Smooth muscle cell (in vitro differentiated cells): ENCODE measurements around the gene AGBL5. TPM values are rescaled to one million over a fixed set of nuclear protein-coding genes. Genes with fewer than 3 reads are reported as not detected.

ENCODE experiments used
- DNase-seq: peaks from one replicate; lab custom pipeline; 2025; ENCODE audit not compliant: unreplicated experiment; lab: John Stamatoyannopoulos, UW
- H2AFZ ChIP-seq: fragments of 200-600 bp; sonication (generic); 2 replicates; pipeline ENCODE4 v1.6.0; 2016; ENCODE audit warnings: antibody characterized with exemption, low read depth, mild to moderate bottlenecking
- H3F3A ChIP-seq: fragments of 200-600 bp; sonication (generic); 2 replicates; pipeline ENCODE4 v1.6.0; 2017; ENCODE audit warnings: antibody characterized with exemption, low read depth
- H3K27ac ChIP-seq: fragments of 200-600 bp; sonication (generic); 2 replicates; pipeline ENCODE4 v1.5.1; 2016; ENCODE audit warnings: low read depth, mild to moderate bottlenecking
- H3K27me3 ChIP-seq: fragments of 200-600 bp; sonication (generic); 2 replicates; pipeline ENCODE4 v1.6.1; 2016; ENCODE audit warnings: low read depth, mild to moderate bottlenecking
- H3K36me3 ChIP-seq: fragments of 200-600 bp; sonication (generic); 2 replicates; pipeline ENCODE4 v1.5.1; 2016; ENCODE audit warnings: low read depth
- H3K4me1 ChIP-seq: fragments of 200-600 bp; sonication (generic); 2 replicates; pipeline ENCODE4 v1.5.1; 2016; ENCODE audit warnings: low read depth
- H3K4me2 ChIP-seq: fragments of 200-600 bp; sonication (generic); 2 replicates; pipeline ENCODE4 v1.6.0; 2016; ENCODE audit warnings: mild to moderate bottlenecking
- H3K4me3 ChIP-seq: fragments of 200-600 bp; sonication (generic); 2 replicates; pipeline ENCODE4 v1.5.1; 2016; ENCODE audit warnings: mild to moderate bottlenecking
- H3K79me2 ChIP-seq: fragments of 200-600 bp; sonication (generic); 2 replicates; pipeline ENCODE4 v1.6.0; 2016; ENCODE audit warnings: low read depth, mild to moderate bottlenecking
- H3K9ac ChIP-seq: fragments of 200-600 bp; sonication (generic); 2 replicates; pipeline ENCODE4 v1.6.0; 2016; ENCODE audit warnings: low read depth
- H3K9me3 ChIP-seq: fragments of 200-600 bp; sonication (generic); replicated peaks from 2 replicates; pipeline ENCODE4 v1.5.1; 2016; ENCODE audit warnings: low read depth
- H4K20me1 ChIP-seq: fragments of 200-600 bp; sonication (generic); 2 replicates; pipeline ENCODE4 v1.6.0; 2016; ENCODE audit warnings: low read depth
- WGBS: methylation state at CpG from one replicate; pipeline ENCODE4 v1.1.7; 2016; ENCODE audit warnings: low lambda C conversion rate; 5-methylcytosine and 5-hydroxymethylcytosine counted together
- polyA plus RNA-seq: library from polyadenylated mRNA; unstranded; fragments of >200 nt; fragmentation: Nextera tagmentation; extraction: Ambion mirVana; gene quantifications from 2 replicates; pipeline ENCODE4 v1.2.1, GENCODE V29; 2016
- total RNA-seq: library from RNA; depleted of rRNA; stranded (reverse); fragments of >200 nt; gene quantifications from 2 replicates; pipeline ENCODE4 v1.2.3, GENCODE V29; 2014
- TF ChIP-seq, protein P1 (sequence below): fragments of 200-600 bp; sonication (generic); IDR thresholded peaks from 2 replicates; pipeline ENCODE4 v1.5.1; 2017; ENCODE audit warnings: borderline replicate concordance, mild to moderate bottlenecking, antibody characterized with exemption; ENCODE audit not compliant: insufficient read depth, poor library complexity, severe bottlenecking

The AGBL5 gene
- total and polyA plus RNA-seq, 2 experiments from 2014 or later = 13.7 to 17.1 TPM

DNA sequence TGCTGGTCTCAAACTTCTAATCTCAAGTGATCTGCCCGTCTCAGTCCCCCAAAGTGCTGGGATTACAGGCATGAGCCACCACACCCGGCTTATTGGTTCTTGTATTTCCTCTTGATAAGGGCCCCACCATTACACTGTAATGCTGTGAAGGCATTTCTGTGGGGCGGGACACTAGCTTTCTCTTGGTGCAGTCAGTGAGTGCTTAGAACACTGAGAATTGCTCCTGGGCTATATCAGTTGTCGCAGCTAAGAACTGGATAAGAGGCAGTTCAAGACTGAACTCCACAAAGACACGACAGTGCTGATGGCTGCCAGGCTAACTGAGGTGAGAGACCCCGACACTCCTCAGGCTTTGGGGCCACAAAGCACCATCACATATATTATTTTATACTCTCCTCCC, 37.2 kb downstream of the AGBL5 start:
- TF ChIP-seq, protein P1, sequence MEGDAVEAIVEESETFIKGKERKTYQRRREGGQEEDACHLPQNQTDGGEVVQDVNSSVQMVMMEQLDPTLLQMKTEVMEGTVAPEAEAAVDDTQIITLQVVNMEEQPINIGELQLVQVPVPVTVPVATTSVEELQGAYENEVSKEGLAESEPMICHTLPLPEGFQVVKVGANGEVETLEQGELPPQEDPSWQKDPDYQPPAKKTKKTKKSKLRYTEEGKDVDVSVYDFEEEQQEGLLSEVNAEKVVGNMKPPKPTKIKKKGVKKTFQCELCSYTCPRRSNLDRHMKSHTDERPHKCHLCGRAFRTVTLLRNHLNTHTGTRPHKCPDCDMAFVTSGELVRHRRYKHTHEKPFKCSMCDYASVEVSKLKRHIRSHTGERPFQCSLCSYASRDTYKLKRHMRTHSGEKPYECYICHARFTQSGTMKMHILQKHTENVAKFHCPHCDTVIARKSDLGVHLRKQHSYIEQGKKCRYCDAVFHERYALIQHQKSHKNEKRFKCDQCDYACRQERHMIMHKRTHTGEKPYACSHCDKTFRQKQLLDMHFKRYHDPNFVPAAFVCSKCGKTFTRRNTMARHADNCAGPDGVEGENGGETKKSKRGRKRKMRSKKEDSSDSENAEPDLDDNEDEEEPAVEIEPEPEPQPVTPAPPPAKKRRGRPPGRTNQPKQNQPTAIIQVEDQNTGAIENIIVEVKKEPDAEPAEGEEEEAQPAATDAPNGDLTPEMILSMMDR = no peak
- H3K4me2 ChIP-seq = no peak overlapping the region
- peaks cover 10% of the 10 kb centered on the region for H3K4me1 ChIP-seq

DNA sequence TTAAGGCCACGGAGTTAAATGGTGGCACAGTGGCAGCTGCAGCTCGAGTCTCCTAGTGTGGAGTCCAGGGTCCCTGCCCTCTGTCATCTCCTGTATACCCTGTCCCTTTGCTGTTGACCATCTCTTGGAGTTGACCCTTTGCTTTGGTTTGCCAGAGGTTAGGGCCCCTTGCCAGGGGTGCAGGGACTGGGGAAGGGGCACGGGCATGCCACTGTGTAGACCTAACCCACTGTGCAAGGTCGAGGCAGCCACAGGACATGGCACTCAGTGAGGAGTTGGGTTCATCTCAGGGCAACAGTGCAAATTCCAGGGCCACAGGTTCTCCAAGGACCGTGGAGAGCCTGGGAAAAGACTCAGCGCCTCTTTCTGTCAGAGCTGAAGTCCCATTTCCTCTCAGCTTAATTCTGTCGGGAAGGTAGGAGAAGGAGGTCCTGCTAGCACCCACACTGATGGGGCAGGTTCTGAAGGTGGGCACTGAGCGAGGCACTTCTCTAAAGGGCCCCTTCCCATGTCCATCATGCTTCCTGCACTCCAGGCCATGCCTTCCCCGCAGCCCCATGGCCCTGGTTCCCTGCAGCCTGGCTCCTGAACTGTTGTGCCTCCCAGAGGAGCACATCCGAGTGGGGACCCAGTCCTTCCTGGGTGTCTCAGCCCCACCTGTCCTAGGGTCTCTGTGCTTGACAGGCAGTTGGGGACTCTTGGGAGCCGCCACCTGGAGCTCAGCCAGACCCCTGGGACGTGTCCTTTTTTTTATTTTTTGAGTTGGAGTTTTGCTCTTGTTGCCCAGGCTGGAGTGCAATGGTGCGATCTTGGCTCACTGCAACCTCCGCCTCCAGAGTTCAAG, 37.9 kb downstream of the AGBL5 start:
- H3K9me3 ChIP-seq = no peaks in the 10 kb centered on the region
- DNase-seq = no peak
- WGBS = 94% methylated on average over 14 of the region's 14 CpGs
- H2AFZ ChIP-seq = no peak overlapping the region
- H3K36me3 ChIP-seq = no peaks in the 10 kb centered on the region
- no peak overlapping the region for H3K27ac ChIP-seq
- no peaks in the 10 kb centered on the region for H3K27me3 ChIP-seq
- TF ChIP-seq, protein P1 = no peak
- H4K20me1 ChIP-seq = peaks cover 2% of the 10 kb centered on the region
- H3K9ac ChIP-seq = no peak overlapping the region
- no peak overlapping the region for H3K4me3 ChIP-seq
- no peak overlapping the region for H3K4me2 ChIP-seq
- H3K4me1 ChIP-seq = peaks cover 10% of the 10 kb centered on the region
- peaks cover 12% of the 10 kb centered on the region for H3F3A ChIP-seq
- no peaks in the 10 kb centered on the region for H3K79me2 ChIP-seq

More for the DNA sequence above, 37.2 kb downstream of the AGBL5 start:
- Histone ChIP-seq H3K9me3 (no peaks in the 10 kb centered on the region), H3F3A (peaks cover 12% of the 10 kb centered on the region), H3K9ac (no peak overlapping the region), H3K27ac (no peak overlapping the region), H4K20me1 (peaks cover 9% of the 10 kb centered on the region), H3K27me3 (no peaks in the 10 kb centered on the region), H2AFZ (no peak overlapping the region), H3K79me2 (no peaks in the 10 kb centered on the region), H3K4me3 (no peak overlapping the region), H3K36me3 (no peaks in the 10 kb centered on the region)
- DNase-seq = no peak
- 51% methylated on average over 6 of the region's 6 CpGs for WGBS

DNA sequence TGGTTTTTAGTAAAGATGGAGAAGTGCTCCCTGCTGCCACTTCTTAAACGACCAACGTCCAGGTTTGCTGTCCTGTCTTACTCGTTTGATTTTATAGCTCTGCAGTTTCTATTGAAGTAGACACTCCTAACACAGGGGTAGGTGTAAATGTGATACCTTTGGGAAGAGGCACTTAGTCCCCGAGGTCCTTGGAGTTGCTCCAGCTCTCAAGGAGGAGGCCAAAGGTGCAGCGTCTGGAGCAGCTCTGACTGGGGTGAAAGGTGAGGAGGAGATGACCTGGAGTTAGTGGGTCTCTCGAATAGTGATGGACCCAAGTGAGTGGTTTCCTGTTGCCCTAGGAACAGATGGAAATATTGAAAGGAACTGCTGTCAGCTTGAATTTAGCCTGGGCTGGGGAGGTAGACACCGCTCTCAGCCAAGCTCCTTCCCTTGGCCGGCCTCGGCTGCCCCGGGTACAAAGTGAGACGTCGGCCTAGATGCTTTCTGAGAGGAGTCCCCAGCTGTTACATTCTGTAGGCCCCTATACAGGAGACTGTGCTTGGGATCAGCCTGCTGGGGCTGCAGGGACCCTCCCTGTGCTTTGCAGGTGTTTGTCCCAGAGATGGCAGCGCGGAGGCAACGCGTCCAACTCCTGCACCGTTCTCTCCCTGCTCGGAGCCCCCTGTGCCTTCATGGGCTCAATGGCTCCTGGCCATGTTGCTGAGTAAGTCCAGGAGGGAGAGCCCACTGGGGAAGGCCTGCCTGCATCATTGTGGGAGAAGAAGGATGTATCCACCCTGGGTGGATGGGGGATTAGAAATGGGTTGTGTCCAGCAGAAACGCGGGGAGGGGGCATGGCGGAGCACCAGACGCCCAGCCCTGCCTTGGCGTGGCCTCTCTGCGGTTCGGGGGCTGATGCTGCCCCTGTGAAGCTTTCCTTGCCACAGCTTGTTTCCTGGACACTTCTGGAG, 40.6 kb downstream of the AGBL5 start:
- WGBS = 84% methylated on average over 25 of the region's 25 CpGs
- Histone ChIP-seq H3K9me3 (no peaks in the 10 kb centered on the region), H3K4me2 (no peak overlapping the region), H2AFZ (no peak overlapping the region), H3K27ac (no peak overlapping the region), H3K4me3 (no peak overlapping the region), H3K4me1 (peaks cover 1% of the 10 kb centered on the region), H4K20me1 (no peaks in the 10 kb centered on the region), H3K36me3 (no peaks in the 10 kb centered on the region), H3K9ac (no peak overlapping the region), H3F3A (no peaks in the 10 kb centered on the region), H3K27me3 (no peaks in the 10 kb centered on the region), H3K79me2 (no peaks in the 10 kb centered on the region)
- TF ChIP-seq, protein P1 = no peak
- DNase-seq = no peak
